Measurements from ENCODE around the gene KY. TPM values are rescaled to one million over a fixed set of nuclear protein-coding genes. Genes with fewer than 3 reads are reported as not detected.

KY gene
- total and polyA plus RNA-seq, 4 donors = 0.05 to 0.08 TPM; not detected in 2

- Histone ChIP-seq H3K9me3 (ENCODE audit: control insufficient read depth in 4 of 4, low read length in 3 of 4) (no peaks in the 10 kb centered on the region), H3K4me1 (ENCODE audit: control insufficient read depth in 4 of 4, insufficient read depth in 4 of 4, low read length in 3 of 4) (peaks cover 0 to 7% (median 0%) of the 10 kb centered on the region in 4 donors), H3K27me3 (ENCODE audit: control insufficient read depth in 4 of 4, insufficient read depth in 4 of 4, low read length in 3 of 4) (no peaks in the 10 kb centered on the region), H3K36me3 (ENCODE audit: control insufficient read depth in 4 of 4, insufficient read depth in 3 of 4, low read depth in 1 of 4, low read length in 3 of 4) (no peaks in the 10 kb centered on the region), H3K9ac (ENCODE audit: low read depth in 1 of 2, low read length in 2 of 2) (no peak overlapping the region), H3K4me3 (ENCODE audit: low read depth in 1 of 3, low read length in 3 of 3) (no peak overlapping the region), H3K27ac (ENCODE audit: low read depth in 1 of 2, low read length in 2 of 2) (no peak overlapping the region)
- 76% methylated on average over 6 of the region's 6 CpGs for WGBS
- no peak for TF ChIP-seq ATF3 (IDR thresholded peaks at IDR 0.05)
- TF ChIP-seq HNF4G (IDR thresholded peaks at IDR 0.05) = no peak
- no peak for TF ChIP-seq RAD21 (IDR thresholded peaks at IDR 0.05)
- DNase-seq (ENCODE audit: low spot score) = no peak
These were observed 45.3 kb downstream of the KY start for GRCh38 chr3:134605556-134605955.

GRCh38 chr3:134603956-134604355 lies 46.9 kb downstream of the KY start:
- H3K4me1 ChIP-seq (ENCODE audit: control insufficient read depth in 4 of 4, insufficient read depth in 4 of 4, low read length in 3 of 4) = peaks cover 0 to 7% (median 0%) of the 10 kb centered on the region in 4 donors
- TF ChIP-seq TAF1 (conservative IDR thresholded peaks at IDR 0.05) = no peak
- no peak for TF ChIP-seq ATF3 (IDR thresholded peaks at IDR 0.05)
- TF ChIP-seq EGR1 (IDR thresholded peaks at IDR 0.05; ENCODE audit: low read depth in 2 of 2) = no peak
- no peak for TF ChIP-seq RAD21 (IDR thresholded peaks at IDR 0.05)
- DNase-seq (ENCODE audit: low spot score) = no peak
- H3K9ac ChIP-seq (ENCODE audit: low read depth in 1 of 2, low read length in 2 of 2) = no peak overlapping the region
- no peak overlapping the region for H3K27ac ChIP-seq (ENCODE audit: low read depth in 1 of 2, low read length in 2 of 2)
- 94% methylated on average over 13 of the region's 13 CpGs for WGBS
- H3K27me3 ChIP-seq (ENCODE audit: control insufficient read depth in 4 of 4, insufficient read depth in 4 of 4, low read length in 3 of 4) = no peaks in the 10 kb centered on the region
- no peaks in the 10 kb centered on the region for H3K36me3 ChIP-seq (ENCODE audit: control insufficient read depth in 4 of 4, insufficient read depth in 3 of 4, low read depth in 1 of 4, low read length in 3 of 4)
- no peaks in the 10 kb centered on the region for H3K9me3 ChIP-seq (ENCODE audit: control insufficient read depth in 4 of 4, low read length in 3 of 4)
- no peak overlapping the region for H3K4me3 ChIP-seq (ENCODE audit: low read depth in 1 of 3, low read length in 3 of 3)

- H3K4me3 ChIP-seq (ENCODE audit: low read depth in 1 of 3, low read length in 3 of 3) = no peak overlapping the region
- no peak for DNase-seq (ENCODE audit: low spot score)
- H3K4me1 ChIP-seq (ENCODE audit: control insufficient read depth in 4 of 4, insufficient read depth in 4 of 4, low read length in 3 of 4) = peaks cover 0 to 7% (median 0%) of the 10 kb centered on the region in 4 donors
- 57% methylated on average over 4 of the region's 4 CpGs for WGBS
- H3K27me3 ChIP-seq (ENCODE audit: control insufficient read depth in 4 of 4, insufficient read depth in 4 of 4, low read length in 3 of 4) = no peaks in the 10 kb centered on the region
- TF ChIP-seq HNF4G (IDR thresholded peaks at IDR 0.05) (no peak), FOXA1 (IDR thresholded peaks at IDR 0.05) (no peak), RAD21 (IDR thresholded peaks at IDR 0.05) (no peak), YY1 (IDR thresholded peaks at IDR 0.05) (no peak), REST (IDR thresholded peaks at IDR 0.05) (no peak), SP1 (IDR thresholded peaks at IDR 0.05) (no peak)
- H3K9ac ChIP-seq (ENCODE audit: low read depth in 1 of 2, low read length in 2 of 2) = no peak overlapping the region
- H3K36me3 ChIP-seq (ENCODE audit: control insufficient read depth in 4 of 4, insufficient read depth in 3 of 4, low read depth in 1 of 4, low read length in 3 of 4) = no peaks in the 10 kb centered on the region
- no peaks in the 10 kb centered on the region for H3K9me3 ChIP-seq (ENCODE audit: control insufficient read depth in 4 of 4, low read length in 3 of 4)
- H3K27ac ChIP-seq (ENCODE audit: low read depth in 1 of 2, low read length in 2 of 2) = no peak overlapping the region
These were observed 47.3 kb downstream of the KY start for GRCh38 chr3:134603480-134603879.

GRCh38 chr3:134602440-134602814 lies 48.4 kb downstream of the KY start:
- no peak for DNase-seq (ENCODE audit: low spot score)
- no peak for TF ChIP-seq MAX (IDR thresholded peaks at IDR 0.05)
- TF ChIP-seq ZBTB33 (IDR thresholded peaks at IDR 0.05) = no peak
- no peak for TF ChIP-seq ATF3 (IDR thresholded peaks at IDR 0.05)
- TF ChIP-seq TAF1 (conservative IDR thresholded peaks at IDR 0.05) = no peak
- no peak for TF ChIP-seq EGR1 (IDR thresholded peaks at IDR 0.05; ENCODE audit: low read depth in 2 of 2)
- TF ChIP-seq HNF4A (conservative IDR thresholded peaks at IDR 0.05) = no peak
- no peak for TF ChIP-seq HNF4G (IDR thresholded peaks at IDR 0.05)
- TF ChIP-seq SP1 (IDR thresholded peaks at IDR 0.05) = no peak
- no peak for TF ChIP-seq CTCF (IDR thresholded peaks at IDR 0.05; ENCODE audit: low read depth, low read length, missing input control)
- no peak for TF ChIP-seq YY1 (IDR thresholded peaks at IDR 0.05)
- TF ChIP-seq FOXA2 (IDR thresholded peaks at IDR 0.05) = no peak
- no peak for TF ChIP-seq JUND (IDR thresholded peaks at IDR 0.05)
- Histone ChIP-seq H3K36me3 (ENCODE audit: control insufficient read depth in 4 of 4, insufficient read depth in 3 of 4, low read depth in 1 of 4, low read length in 3 of 4) (no peaks in the 10 kb centered on the region), H3K9me3 (ENCODE audit: control insufficient read depth in 4 of 4, low read length in 3 of 4) (no peaks in the 10 kb centered on the region), H3K27me3 (ENCODE audit: control insufficient read depth in 4 of 4, insufficient read depth in 4 of 4, low read length in 3 of 4) (no peaks in the 10 kb centered on the region), H3K4me1 (ENCODE audit: control insufficient read depth in 4 of 4, insufficient read depth in 4 of 4, low read length in 3 of 4) (peaks cover 0 to 7% (median 0%) of the 10 kb centered on the region in 4 donors), H3K4me3 (ENCODE audit: low read depth in 1 of 3, low read length in 3 of 3) (no peak overlapping the region), H3K9ac (ENCODE audit: low read depth in 1 of 2, low read length in 2 of 2) (no peak overlapping the region), H3K27ac (ENCODE audit: low read depth in 1 of 2, low read length in 2 of 2) (no peak overlapping the region)
- 89% methylated on average over 6 of the region's 6 CpGs for WGBS

Measured in liver (tissue), 9 donors.